NCI-H2107 (cell line): Measurements from ENCODE around the gene SLC9A3.
"Not testable (repeated sequence)": the region's sequence is repeated elsewhere in the genome, so short reads cannot be mapped to it uniquely, and the experiment has no call there.

Experiments
- DNase-seq: peaks from one replicate; lab custom pipeline; 2025; lab: John Stamatoyannopoulos, UW

Gene SLC9A3

DNA sequence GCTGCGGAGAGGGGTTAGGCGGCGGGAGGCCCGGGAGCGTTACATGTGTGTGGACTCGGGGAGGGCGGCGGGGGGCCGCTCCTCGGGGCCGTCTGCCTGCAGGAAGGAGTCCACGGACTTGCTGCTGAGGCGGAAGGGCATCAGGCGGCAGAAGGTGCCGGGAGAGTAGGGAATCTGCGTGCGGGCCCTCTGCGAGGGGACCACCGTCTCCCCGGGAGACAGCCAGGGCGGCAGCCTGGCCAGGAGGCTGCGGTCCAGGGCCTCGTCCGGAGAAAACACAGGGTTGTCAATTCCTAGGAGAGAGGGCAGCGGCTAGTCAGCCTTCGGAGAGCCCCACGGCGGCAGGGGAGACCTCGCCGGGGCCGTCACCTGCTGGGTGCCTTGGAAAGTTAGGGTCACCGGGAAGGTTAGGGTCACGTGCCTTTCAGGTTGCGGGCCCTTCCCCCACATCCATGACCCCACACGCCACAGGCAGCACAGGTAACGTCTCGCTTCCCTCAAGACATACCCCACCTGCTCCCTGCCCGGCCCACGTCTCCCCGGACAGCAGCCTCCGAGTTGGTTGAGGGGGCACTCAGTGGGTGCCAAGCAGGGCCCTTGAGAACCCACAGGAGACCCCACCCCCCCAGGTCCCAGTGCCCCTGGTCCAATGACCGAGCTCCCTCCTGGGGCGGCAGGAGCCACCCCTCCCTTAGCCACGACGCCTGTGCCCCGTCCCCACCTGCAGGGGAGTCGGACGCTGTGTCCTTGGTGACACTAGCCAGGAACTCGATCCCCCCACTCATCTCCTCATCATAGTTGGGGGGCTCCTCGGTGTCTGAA is 49.2 kb downstream of the SLC9A3 start:
- no peak for DNase-seq

GRCh38 chr5:474232-474839 is 49.9 kb downstream of the SLC9A3 start:
- not testable (repeated sequence) for DNase-seq

GRCh38 chr5:473551-474192 is 50.6 kb downstream of the SLC9A3 start:
- DNase-seq = no peak

- peak; percentile 89 for DNase-seq
These were observed 51.3 kb downstream of the SLC9A3 start for GRCh38 chr5:472656-473550.

- no peak for DNase-seq
These were observed 52.1 kb downstream of the SLC9A3 start for GRCh38 chr5:472076-472655.

GRCh38 chr5:471750-472058 is 52.5 kb downstream of the SLC9A3 start:
- no peak for DNase-seq

- no peak for DNase-seq
These were observed 53.1 kb downstream of the SLC9A3 start for GRCh38 chr5:470961-471749.

GRCh38 chr5:469752-470483 is 54.3 kb downstream of the SLC9A3 start:
- no peak for DNase-seq

- DNase-seq = no peak
These were observed 55.8 kb downstream of the SLC9A3 start for GRCh38 chr5:468401-468800.

DNA sequence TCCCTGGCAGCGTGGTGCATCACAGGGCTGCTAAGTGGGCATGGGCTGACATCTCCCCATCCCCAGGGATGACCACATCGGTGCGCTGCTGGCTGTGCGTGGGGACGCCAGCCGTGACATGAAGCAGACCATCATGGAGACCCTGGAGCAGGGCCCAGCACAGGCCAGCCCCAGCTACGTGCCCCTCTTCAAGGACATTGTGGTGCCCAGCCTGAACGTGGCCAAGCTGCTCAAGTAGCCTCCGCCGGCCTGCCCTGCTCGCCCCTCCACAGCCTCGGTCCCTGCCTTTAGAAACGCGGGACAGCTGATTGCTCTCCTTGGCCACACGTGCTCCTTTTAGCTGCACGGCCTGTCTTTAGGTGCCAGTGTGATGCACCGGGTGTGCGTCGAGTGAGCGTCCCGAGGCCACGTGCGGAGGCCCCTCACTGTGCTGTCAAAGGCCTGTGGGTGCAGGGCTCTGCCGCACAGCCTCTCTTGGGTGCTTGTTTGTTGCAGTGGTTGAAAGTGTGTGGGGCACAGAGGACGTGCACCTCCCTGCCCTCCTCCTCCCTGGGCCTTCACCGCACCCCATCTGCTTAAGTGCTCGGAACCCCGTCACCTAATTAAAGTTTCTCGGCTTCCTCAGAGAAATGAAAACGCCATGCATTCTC is 57.5 kb downstream of the SLC9A3 start:
- no peak for DNase-seq

GRCh38 chr5:465591-466403 is 58.5 kb downstream of the SLC9A3 start:
- DNase-seq = no peak

DNA sequence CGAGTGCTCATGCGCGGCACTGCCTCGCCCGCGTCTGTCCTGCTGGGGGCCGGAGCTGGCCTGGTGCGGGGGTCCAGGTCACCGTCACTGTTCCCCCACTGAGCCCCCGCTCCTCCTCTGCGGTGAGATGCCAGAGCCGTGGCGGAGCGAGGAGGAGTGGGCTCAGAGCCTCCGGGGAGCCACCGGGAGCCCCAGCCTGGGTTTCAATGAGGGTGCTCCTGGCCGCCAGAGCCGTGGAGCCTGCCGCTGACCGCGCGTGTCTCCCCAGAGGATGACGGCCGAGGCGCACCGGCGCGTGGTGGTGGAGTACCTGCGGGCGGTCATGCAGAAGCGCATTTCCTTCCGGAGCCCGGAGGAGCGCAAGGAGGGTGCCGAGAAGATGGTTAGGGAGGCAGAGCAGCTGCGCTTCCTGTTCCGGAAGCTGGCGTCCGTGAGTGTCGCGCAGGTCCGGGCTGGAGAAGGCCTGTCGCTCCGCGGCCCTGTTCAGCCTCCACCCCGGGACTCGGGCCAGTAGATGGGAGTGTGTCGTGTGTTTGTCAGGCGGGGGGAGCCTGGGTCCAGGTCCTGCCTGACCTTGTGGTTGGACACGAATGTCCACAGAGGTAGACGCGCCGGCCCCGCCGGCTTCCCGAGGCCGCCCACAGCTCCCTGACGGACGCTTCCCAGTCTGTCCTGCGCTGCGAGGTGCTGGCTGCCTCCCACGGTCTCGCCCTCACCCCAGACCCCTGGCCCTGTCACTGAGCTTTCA is 59.2 kb downstream of the SLC9A3 start:
- no peak for DNase-seq

DNA sequence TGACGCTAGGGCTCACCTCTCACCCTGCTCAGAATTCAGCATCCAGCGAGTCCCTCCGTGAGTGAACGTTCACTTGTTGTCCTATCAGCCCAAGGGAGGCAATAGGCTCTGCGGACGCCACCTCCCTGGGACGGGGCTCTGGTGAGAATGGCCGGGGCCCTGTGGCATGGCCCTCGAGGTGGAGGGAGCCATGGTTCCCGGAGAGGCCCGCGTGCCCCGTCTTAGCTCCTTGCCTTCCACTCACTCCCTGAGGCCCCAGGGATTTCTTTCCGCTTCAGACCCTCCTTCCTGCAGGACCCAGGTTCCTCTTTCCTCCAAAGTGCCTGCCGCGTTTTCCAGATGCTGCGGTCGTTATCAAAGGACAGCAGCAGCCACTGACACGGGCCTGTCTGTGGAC is 59.8 kb downstream of the SLC9A3 start:
- no peak for DNase-seq

DNA sequence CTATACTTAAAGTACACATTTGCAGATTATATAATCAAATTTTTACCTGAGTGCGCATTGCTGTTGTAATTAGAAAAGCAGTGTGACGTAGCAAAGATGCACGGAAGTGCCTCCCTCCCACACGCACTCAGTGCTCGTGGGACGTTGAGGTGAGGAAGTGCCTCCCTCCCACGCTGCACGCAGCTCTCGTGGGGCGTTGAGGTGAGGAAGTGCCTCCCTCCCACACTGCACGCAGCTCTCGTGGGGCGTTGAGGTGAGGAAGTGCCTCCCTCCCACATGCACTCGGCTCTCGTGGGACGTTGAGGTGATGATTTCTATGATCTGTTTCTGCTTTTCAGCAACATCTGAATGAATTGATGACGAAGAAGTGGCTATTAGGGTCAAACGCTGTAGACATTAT is 60.3 kb downstream of the SLC9A3 start:
- DNase-seq = no peak

DNA sequence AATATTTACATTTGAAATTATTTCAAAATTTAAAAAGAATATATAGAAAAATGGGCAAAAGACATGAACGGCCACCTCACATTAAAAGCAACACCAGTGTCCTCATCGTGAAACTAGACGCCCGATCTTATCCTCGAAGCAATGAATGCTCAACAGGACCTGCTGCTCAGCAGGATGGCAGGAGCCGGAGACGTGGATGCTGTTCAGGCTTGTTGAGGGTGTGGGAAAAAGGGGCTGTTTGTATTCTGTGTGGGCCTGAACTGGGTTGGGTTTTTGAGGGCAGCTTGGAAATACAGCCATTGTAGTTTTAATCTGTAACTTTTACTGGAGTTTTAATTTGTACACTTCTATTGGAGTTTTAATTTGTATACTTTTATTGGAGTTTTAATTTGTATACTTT is 60.9 kb downstream of the SLC9A3 start:
- DNase-seq = no peak

- no peak for DNase-seq
These were observed 62.2 kb downstream of the SLC9A3 start for GRCh38 chr5:462051-462481.

DNA sequence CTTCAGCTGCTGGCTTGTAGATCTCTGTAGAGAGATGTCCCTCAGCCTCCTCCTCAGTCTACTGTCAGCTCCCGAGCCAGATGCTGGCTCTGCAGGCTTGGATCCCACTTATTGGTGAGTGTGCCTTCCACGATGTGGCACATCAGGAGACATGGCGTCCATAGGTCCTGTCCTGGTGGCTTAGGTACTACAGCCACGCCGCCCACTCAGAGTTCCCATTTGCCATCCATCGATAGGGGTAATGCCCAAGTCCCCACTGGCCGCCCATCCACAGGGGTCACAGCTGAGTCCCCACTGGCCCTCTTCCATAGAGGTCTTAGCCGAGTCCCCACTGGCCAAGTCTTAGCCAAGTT is 64.0 kb downstream of the SLC9A3 start:
- no peak for DNase-seq

DNA sequence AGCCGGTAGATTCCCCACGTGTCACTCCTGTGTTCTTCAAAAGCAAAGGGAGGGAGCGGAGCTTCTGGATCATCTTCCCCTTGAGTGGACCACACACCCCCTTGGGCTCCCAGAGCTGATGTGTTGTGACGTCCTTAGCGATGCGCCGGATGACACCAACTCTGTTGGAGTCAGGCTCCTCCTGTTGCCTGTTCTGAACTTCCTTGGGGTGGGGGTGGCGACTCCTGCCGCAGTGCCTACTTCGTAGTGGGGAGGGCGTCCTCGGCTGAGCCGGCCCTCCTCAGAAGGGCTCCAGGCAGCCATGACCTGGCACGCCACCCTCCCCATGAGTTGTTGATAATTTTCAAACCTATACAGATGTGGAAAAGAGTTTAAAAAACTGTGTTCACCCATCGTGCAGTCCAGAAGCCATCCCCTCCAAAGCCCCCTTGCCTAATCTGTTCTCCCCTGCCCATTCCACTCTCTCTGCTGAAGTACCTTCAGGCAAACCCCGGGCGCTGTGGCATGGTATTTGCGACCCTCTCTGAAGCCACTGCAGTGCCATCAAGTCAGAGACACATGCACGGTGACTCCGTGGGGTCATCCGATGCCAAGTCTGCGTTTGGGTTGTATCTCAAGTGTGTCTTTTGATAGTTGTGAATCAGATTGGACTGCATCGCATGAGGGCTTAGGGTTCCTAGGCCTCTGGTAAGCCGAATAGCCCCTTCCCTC is 64.5 kb downstream of the SLC9A3 start:
- DNase-seq = no peak
